GM10266 (cell line): ENCODE measurements around the gene STC2.
A peak's percentile ranks its signal among the peaks of the same experiment; 100 is the strongest.

Experiments used
- DNase-seq: peaks from one replicate; pipeline ENCODE4 v3.0.0; 2012; ENCODE audit errors: extremely low spot score
- TF ChIP-seq, protein P1 (sequence below): IDR thresholded peaks from 2 replicates; pipeline ENCODE4 v1.5.1; 2012; ENCODE audit warnings: mild to moderate bottlenecking, low read depth; ENCODE audit not compliant: control insufficient read depth, insufficient read depth; ENCODE audit errors: missing control alignments

STC2 gene

DNA sequence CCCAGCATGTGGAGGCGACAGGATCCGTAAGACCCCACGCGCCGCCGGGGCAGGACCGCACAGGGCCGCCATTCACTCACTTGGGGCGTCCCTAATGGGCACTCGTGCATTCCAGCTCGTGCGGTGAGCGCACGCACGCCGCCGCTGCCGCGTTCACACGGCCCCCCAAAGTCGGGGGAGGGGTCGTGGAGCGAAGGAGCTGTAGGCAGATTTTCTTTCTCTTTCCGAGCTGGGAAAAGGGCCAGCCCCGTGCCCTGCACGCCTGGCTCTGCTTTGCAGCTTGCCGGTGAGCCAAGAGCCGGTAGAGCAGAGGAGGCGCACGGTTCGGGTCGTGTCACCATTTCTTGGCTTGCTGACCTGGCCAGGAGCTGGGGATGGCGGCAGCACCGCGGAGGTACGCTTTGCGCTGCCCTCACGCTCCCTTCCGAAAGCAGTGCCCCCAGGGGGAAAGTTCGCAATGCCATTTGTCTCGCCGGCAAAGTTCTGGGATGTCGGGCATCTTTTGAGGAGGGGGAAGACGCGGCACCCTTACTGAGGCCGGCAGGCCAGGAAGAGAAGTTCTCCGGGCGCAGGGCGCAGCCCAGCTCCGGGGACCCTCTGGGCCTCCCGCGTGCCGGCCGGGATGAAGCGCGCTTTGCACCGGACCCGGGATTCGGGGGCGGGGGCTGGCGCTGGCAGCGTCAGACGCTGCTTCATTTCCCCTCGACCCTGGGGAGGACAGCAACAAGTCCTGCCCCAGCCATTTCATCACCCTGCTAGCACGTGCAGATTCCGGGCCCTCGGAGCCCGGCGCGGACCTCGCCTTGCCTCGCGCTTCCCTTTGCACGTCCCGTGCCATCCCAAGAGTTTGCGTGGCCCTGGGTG lies 898 bp downstream of the STC2 start:
- peak; percentile 50 for DNase-seq
- TF ChIP-seq, protein P1, sequence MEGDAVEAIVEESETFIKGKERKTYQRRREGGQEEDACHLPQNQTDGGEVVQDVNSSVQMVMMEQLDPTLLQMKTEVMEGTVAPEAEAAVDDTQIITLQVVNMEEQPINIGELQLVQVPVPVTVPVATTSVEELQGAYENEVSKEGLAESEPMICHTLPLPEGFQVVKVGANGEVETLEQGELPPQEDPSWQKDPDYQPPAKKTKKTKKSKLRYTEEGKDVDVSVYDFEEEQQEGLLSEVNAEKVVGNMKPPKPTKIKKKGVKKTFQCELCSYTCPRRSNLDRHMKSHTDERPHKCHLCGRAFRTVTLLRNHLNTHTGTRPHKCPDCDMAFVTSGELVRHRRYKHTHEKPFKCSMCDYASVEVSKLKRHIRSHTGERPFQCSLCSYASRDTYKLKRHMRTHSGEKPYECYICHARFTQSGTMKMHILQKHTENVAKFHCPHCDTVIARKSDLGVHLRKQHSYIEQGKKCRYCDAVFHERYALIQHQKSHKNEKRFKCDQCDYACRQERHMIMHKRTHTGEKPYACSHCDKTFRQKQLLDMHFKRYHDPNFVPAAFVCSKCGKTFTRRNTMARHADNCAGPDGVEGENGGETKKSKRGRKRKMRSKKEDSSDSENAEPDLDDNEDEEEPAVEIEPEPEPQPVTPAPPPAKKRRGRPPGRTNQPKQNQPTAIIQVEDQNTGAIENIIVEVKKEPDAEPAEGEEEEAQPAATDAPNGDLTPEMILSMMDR = no peak

DNA sequence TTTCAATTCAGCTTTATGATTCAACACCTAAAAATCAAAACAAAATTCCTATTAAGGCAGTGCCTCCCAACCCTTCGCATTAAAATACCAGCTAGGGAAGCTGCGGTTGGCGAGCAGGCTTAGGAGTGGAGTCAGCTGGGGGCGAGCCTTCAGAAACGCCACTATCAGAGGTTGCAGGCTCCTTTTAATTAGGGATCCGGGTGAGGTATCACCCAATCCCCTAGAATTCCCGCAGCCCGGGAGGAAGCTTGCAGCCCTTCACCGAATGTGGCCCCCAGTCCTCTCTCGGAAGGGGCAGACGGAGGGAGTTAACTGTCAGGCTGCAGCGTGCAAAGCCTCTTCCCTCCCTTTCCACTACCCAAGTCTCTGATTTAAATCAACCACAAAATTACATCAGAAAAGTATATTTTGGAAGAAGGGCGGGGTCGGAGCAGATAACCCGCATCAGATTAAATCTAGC lies 1.7 kb downstream of the STC2 start:
- TF ChIP-seq, protein P1 = no peak
- DNase-seq = no peak

DNA sequence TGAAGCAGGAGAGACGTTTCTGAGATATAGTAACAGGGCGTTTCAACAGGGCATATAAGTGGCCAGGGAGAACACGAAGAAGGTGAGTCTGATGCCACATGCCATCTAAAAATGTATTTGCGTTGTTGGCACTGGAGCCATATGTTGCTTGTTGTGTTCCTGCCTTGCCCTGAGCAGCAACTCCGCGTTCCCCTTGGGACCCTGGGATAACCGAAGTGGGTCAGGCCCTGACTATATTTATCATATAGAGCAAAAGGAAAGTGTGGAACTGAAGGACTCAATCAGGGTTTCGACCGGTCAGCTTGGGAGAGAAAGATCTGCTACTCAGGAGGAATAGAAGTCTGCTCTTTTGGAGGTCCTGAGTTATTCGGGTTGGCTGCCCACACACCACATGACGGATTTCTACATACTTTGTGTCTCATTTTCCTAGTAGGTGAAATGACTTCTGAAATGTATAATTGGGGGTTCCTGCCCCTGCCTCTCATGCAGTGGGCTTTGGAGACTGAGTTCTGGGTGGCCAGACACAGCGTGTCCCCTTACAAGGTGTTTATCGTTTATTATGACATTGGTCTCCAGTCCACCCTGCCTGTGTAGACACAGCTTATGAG lies 3.0 kb downstream of the STC2 start:
- TF ChIP-seq, protein P1 = no peak
- no peak for DNase-seq

DNA sequence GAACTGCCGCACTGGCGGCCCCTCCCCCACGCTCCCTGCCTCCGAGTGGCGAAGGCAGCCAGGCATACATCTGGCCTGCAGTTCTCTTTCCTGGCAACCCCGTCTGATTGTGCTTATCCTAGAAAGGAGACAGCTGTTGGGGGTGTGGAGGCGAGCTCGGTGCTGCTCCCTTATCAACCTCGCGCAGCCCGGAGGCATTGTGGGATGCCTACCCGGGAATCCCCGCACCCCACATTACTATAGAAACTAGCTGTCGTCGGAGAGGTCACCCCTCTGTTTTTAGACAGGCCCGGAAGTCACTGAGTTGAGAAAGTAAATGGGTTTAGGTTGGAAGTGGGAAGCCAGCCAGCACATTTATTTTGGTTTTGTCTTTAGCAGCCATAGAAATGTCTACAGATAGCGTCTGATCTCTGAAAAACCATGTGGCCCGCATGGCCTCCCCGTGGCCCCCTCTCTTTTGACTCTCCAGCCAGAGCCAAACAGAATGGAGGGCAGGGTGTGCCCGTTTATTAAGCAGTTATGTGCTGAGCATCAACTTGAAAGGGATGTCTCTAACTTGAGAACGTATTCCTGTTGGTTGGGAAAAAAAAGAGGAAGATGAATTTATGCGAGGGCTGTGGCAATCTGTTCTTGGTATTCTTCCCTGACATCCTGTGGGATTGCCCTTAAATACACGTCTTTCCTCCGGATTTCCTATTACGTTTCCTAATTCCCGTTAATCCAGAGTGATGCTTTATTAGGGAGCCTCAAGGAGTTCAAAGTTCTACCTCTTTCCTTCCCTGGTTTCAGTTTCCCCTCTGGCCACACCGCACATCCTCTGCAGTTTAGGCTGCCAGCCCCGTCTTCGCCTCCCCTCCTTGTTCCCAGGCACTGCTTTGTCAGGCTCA lies 3.9 kb downstream of the STC2 start:
- TF ChIP-seq, protein P1 = no peak
- no peak for DNase-seq

DNA sequence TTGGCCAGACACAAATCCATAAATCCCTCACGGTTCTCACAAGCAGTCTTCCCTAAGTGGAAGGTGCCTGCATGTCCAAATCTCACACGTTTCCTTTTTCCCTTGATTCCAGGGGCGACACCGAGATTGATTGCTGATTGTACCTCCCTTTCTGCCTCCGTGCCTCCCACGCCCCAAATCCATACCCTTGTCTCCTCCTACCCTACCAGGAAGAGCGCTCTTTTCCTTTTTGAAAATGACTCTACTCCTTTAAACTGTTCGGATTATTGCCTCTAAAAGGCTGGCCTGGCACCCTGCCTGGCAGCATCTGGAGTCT lies 4.5 kb downstream of the STC2 start:
- no peak for DNase-seq
- TF ChIP-seq, protein P1 = no peak

DNA sequence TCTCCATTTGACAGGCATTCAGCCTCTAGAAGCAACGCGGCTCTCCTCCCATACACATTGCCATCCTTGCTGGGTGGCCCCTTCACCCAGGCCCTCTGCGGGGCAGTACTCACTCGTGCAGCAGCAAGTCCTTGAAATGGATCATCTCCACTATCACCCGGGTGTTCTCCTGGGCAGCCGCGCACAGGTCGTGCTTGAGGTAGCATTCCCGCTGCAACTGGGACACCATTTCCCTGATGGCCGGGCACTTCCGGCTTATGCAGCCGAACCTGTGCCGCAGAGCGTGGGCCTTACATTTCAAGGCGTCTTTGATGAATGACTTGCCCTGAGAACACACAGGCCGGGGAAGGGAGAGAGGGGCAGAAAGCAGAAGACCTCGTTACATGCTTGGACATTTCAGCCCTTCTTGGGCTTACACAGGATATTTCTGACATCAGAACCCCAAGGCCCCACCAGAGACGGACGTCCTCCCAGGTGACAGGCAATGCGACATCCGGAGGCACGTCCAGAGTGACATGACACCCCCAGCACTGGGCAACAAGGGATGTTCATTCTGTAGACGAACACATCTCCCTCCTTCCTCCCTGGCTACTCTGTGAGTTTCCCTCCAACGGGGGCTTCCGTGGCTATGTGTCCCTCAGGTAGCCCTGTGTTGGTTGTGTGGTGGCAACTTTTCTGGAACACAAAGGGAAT lies 5.0 kb downstream of the STC2 start:
- TF ChIP-seq, protein P1 = no peak
- no peak for DNase-seq
